ENCODE data around the gene SORCS2. TPM values are rescaled to one million over a fixed set of nuclear protein-coding genes. Genes with fewer than 3 reads are reported as not detected.

SORCS2 gene
- total and polyA plus RNA-seq, 4 donors = 2.2 to 7.7 (median 2.5) TPM

GRCh38 chr4:7672601-7673000, 480.3 kb downstream of the SORCS2 start:
- no peak overlapping the region for H3K4me3 ChIP-seq
- H3K27me3 ChIP-seq (ENCODE audit: control insufficient read depth in 3 of 3, insufficient read depth in 3 of 3, low read length in 2 of 3) = no peaks in the 10 kb centered on the region
- no peak for DNase-seq
- H3K9me3 ChIP-seq (ENCODE audit: control insufficient read depth in 4 of 4, insufficient read depth in 3 of 4, low read length in 3 of 4) = peaks cover 0 to 5% (median 0%) of the 10 kb centered on the region in 4 donors
- no peaks in the 10 kb centered on the region for H3K4me1 ChIP-seq (ENCODE audit: control insufficient read depth in 5 of 5, insufficient read depth in 5 of 5, low read length in 5 of 5)
- H3K27ac ChIP-seq (ENCODE audit: low read depth in 1 of 2, low read length in 1 of 2) = no peak overlapping the region
- WGBS, 2 donors = 68 to 77% methylated on average over 4 of the region's 4 CpGs
- ATAC-seq (ENCODE audit: insufficient read depth, low FRiP score) = no peak
- no peaks in the 10 kb centered on the region for H3K36me3 ChIP-seq (ENCODE audit: control insufficient read depth in 4 of 4, insufficient read depth in 4 of 4, low read length in 4 of 4)
- H3K9ac ChIP-seq (ENCODE audit: insufficient read depth in 1 of 2, low read length in 2 of 2) = no peak overlapping the region
- no peak for TF ChIP-seq CTCF (IDR thresholded peaks at IDR 0.05; ENCODE audit: control extremely low read depth, extremely low read depth)

GRCh38 chr4:7673121-7673520, 480.8 kb downstream of the SORCS2 start:
- peak in 1 of 3 donors; percentile 52 for DNase-seq
- no peak for ATAC-seq (ENCODE audit: insufficient read depth, low FRiP score)

GRCh38 chr4:7674706-7675105, 482.4 kb downstream of the SORCS2 start:
- no peak overlapping the region for H3K9ac ChIP-seq (ENCODE audit: insufficient read depth in 1 of 2, low read length in 2 of 2)
- DNase-seq = no peak
- no peak overlapping the region for H3K27ac ChIP-seq (ENCODE audit: low read depth in 1 of 2, low read length in 1 of 2)
- H3K4me3 ChIP-seq = no peak overlapping the region
- no peaks in the 10 kb centered on the region for H3K27me3 ChIP-seq (ENCODE audit: control insufficient read depth in 3 of 3, insufficient read depth in 3 of 3, low read length in 2 of 3)
- H3K36me3 ChIP-seq (ENCODE audit: control insufficient read depth in 4 of 4, insufficient read depth in 4 of 4, low read length in 4 of 4) = no peaks in the 10 kb centered on the region
- no peak for TF ChIP-seq CTCF (IDR thresholded peaks at IDR 0.05; ENCODE audit: control extremely low read depth, extremely low read depth)
- 79 to 81% methylated on average over 7 of the region's 7 CpGs for WGBS, 2 donors
- H3K9me3 ChIP-seq (ENCODE audit: control insufficient read depth in 4 of 4, insufficient read depth in 3 of 4, low read length in 3 of 4) = peaks cover 0 to 5% (median 0%) of the 10 kb centered on the region in 4 donors
- no peak for ATAC-seq (ENCODE audit: insufficient read depth, low FRiP score)
- no peaks in the 10 kb centered on the region for H3K4me1 ChIP-seq (ENCODE audit: control insufficient read depth in 5 of 5, insufficient read depth in 5 of 5, low read length in 5 of 5)

More at GRCh38 chr4:7673121-7673520, 480.8 kb downstream of the SORCS2 start:
- WGBS, 2 donors = 34 to 68% methylated on average over 9 of the region's 9 CpGs
- Histone ChIP-seq H3K36me3 (ENCODE audit: control insufficient read depth in 4 of 4, insufficient read depth in 4 of 4, low read length in 4 of 4) (no peaks in the 10 kb centered on the region), H3K4me3 (no peak overlapping the region), H3K9me3 (ENCODE audit: control insufficient read depth in 4 of 4, insufficient read depth in 3 of 4, low read length in 3 of 4) (peaks cover 0 to 5% (median 0%) of the 10 kb centered on the region in 4 donors), H3K4me1 (ENCODE audit: control insufficient read depth in 5 of 5, insufficient read depth in 5 of 5, low read length in 5 of 5) (no peaks in the 10 kb centered on the region), H3K27me3 (ENCODE audit: control insufficient read depth in 3 of 3, insufficient read depth in 3 of 3, low read length in 2 of 3) (no peaks in the 10 kb centered on the region), H3K27ac (ENCODE audit: low read depth in 1 of 2, low read length in 1 of 2) (no peak overlapping the region), H3K9ac (ENCODE audit: insufficient read depth in 1 of 2, low read length in 2 of 2) (no peak overlapping the region)
- no peak for TF ChIP-seq CTCF (IDR thresholded peaks at IDR 0.05; ENCODE audit: control extremely low read depth, extremely low read depth)

- DNase-seq = no peak
- no peak overlapping the region for H3K9ac ChIP-seq (ENCODE audit: insufficient read depth in 1 of 2, low read length in 2 of 2)
- 89 to 91% methylated on average over 6 of the region's 6 CpGs for WGBS, 2 donors
- peaks cover 0 to 5% (median 0%) of the 10 kb centered on the region in 4 donors for H3K9me3 ChIP-seq (ENCODE audit: control insufficient read depth in 4 of 4, insufficient read depth in 3 of 4, low read length in 3 of 4)
- no peak overlapping the region for H3K4me3 ChIP-seq
- no peak for TF ChIP-seq CTCF (IDR thresholded peaks at IDR 0.05; ENCODE audit: control extremely low read depth, extremely low read depth)
- H3K27ac ChIP-seq (ENCODE audit: low read depth in 1 of 2, low read length in 1 of 2) = no peak overlapping the region
- no peaks in the 10 kb centered on the region for H3K4me1 ChIP-seq (ENCODE audit: control insufficient read depth in 5 of 5, insufficient read depth in 5 of 5, low read length in 5 of 5)
- no peak for ATAC-seq (ENCODE audit: insufficient read depth, low FRiP score)
- H3K27me3 ChIP-seq (ENCODE audit: control insufficient read depth in 3 of 3, insufficient read depth in 3 of 3, low read length in 2 of 3) = no peaks in the 10 kb centered on the region
- H3K36me3 ChIP-seq (ENCODE audit: control insufficient read depth in 4 of 4, insufficient read depth in 4 of 4, low read length in 4 of 4) = no peaks in the 10 kb centered on the region
These were observed 482.8 kb downstream of the SORCS2 start for GRCh38 chr4:7675136-7675535.
